ENCODE measurements around the gene GNA14. TPM values are rescaled to one million over a fixed set of nuclear protein-coding genes. Genes with fewer than 3 reads are reported as not detected.

Gene GNA14
- total RNA-seq, 2 donors from 2014 or later: 0.62 to 8.0 TPM

GRCh38 chr9:77588271-77588937 lies 59.7 kb downstream of the GNA14 start:
- peaks cover 38% of the 10 kb centered on the region for H3K4me1 Mint-ChIP-seq

GRCh38 chr9:77587851-77588250 lies 60.3 kb downstream of the GNA14 start:
- H3K9ac ChIP-seq (ENCODE audit: extremely low read depth, low read length, poor library complexity, severe bottlenecking): no peak overlapping the region
- no peak for TF ChIP-seq CTCF (conservative IDR thresholded peaks at IDR 0.05)
- no peaks in the 10 kb centered on the region for H3K27me3 Mint-ChIP-seq (ENCODE audit: insufficient read depth)
- H3K36me3 Mint-ChIP-seq (ENCODE audit: low read depth): no peaks in the 10 kb centered on the region
- H3K4me1 Mint-ChIP-seq: peaks cover 43% of the 10 kb centered on the region
- H3K4me3 ChIP-seq (ENCODE audit: low read length): no peak overlapping the region
- WGBS, 2 experiments (ENCODE audit: insufficient coverage in 1 of 2, insufficient read length in 1 of 2): 63 to 74% methylated on average over 1 to 2 of the region's 2 CpGs
- H3K27ac Mint-ChIP-seq: peak overlapping the region; percentile 59
- H3K4me1 ChIP-seq (ENCODE audit: control insufficient read depth, insufficient read depth, low read length): peaks cover 9% of the 10 kb centered on the region
- peak; percentile 59 for DNase-seq
- H3K4me3 Mint-ChIP-seq: no peak overlapping the region
- H3K27ac ChIP-seq (ENCODE audit: low read depth, low read length): no peak overlapping the region
- H3K36me3 ChIP-seq (ENCODE audit: control insufficient read depth, insufficient read depth, low read length): no peaks in the 10 kb centered on the region
- H3K9me3 Mint-ChIP-seq: no peaks in the 10 kb centered on the region
- no peaks in the 10 kb centered on the region for H3K27me3 ChIP-seq (ENCODE audit: control insufficient read depth, insufficient read depth, low read length, poor library complexity, severe bottlenecking)
- no peaks in the 10 kb centered on the region for H3K9me3 ChIP-seq (ENCODE audit: control insufficient read depth, low read length)

More at GRCh38 chr9:77588271-77588937, 59.7 kb downstream of the GNA14 start:
- no peaks in the 10 kb centered on the region for H3K36me3 ChIP-seq (ENCODE audit: control insufficient read depth, insufficient read depth, low read length)
- H3K4me1 ChIP-seq (ENCODE audit: control insufficient read depth, insufficient read depth, low read length): peaks cover 7% of the 10 kb centered on the region
- H3K27ac ChIP-seq (ENCODE audit: low read depth, low read length): no peak overlapping the region
- Mint-ChIP-seq H3K27ac (peak overlapping the region; percentile 13), H3K4me3 (no peak overlapping the region), H3K27me3 (ENCODE audit: insufficient read depth) (no peaks in the 10 kb centered on the region), H3K36me3 (ENCODE audit: low read depth) (no peaks in the 10 kb centered on the region), H3K9me3 (no peaks in the 10 kb centered on the region)
- WGBS, 2 experiments (ENCODE audit: insufficient coverage in 1 of 2, insufficient read length in 1 of 2): 19 to 38% methylated on average over 1 to 2 of the region's 2 CpGs
- no peak for TF ChIP-seq CTCF (conservative IDR thresholded peaks at IDR 0.05)
- DNase-seq: peak; percentile 71
- H3K27me3 ChIP-seq (ENCODE audit: control insufficient read depth, insufficient read depth, low read length, poor library complexity, severe bottlenecking): no peaks in the 10 kb centered on the region
- no peaks in the 10 kb centered on the region for H3K9me3 ChIP-seq (ENCODE audit: control insufficient read depth, low read length)
- H3K9ac ChIP-seq (ENCODE audit: extremely low read depth, low read length, poor library complexity, severe bottlenecking): no peak overlapping the region
- H3K4me3 ChIP-seq (ENCODE audit: low read length): no peak overlapping the region

GRCh38 chr9:77587042-77587441 lies 61.1 kb downstream of the GNA14 start:
- no peak overlapping the region for H3K4me3 Mint-ChIP-seq
- H3K27me3 Mint-ChIP-seq (ENCODE audit: insufficient read depth): no peaks in the 10 kb centered on the region
- no peaks in the 10 kb centered on the region for H3K9me3 Mint-ChIP-seq
- Histone ChIP-seq H3K27me3 (ENCODE audit: control insufficient read depth, insufficient read depth, low read length, poor library complexity, severe bottlenecking) (no peaks in the 10 kb centered on the region), H3K9ac (ENCODE audit: extremely low read depth, low read length, poor library complexity, severe bottlenecking) (no peak overlapping the region), H3K4me3 (ENCODE audit: low read length) (no peak overlapping the region), H3K4me1 (ENCODE audit: control insufficient read depth, insufficient read depth, low read length) (peaks cover 12% of the 10 kb centered on the region), H3K9me3 (ENCODE audit: control insufficient read depth, low read length) (no peaks in the 10 kb centered on the region), H3K36me3 (ENCODE audit: control insufficient read depth, insufficient read depth, low read length) (no peaks in the 10 kb centered on the region), H3K27ac (ENCODE audit: low read depth, low read length) (no peak overlapping the region)
- DNase-seq: no peak
- H3K4me1 Mint-ChIP-seq: peaks cover 50% of the 10 kb centered on the region
- no peak for TF ChIP-seq CTCF (conservative IDR thresholded peaks at IDR 0.05)
- H3K36me3 Mint-ChIP-seq (ENCODE audit: low read depth): no peaks in the 10 kb centered on the region
- no peak overlapping the region for H3K27ac Mint-ChIP-seq
